Keratinocyte (primary cell): Measurements from ENCODE around the gene NUP37.

Source experiments
- EZH2 ChIP-seq: IDR thresholded peaks from one replicate; pipeline ENCODE4 v1.6.1; 2012; ENCODE audit warnings: inconsistent platforms, mild to moderate bottlenecking, low read length, moderate library complexity
- TF ChIP-seq, protein P1 (sequence below), 3 experiments: IDR thresholded peaks in 1 of 3; conservative IDR thresholded peaks in 1 of 3; optimal IDR thresholded peaks in 1 of 3; 2 replicates in 2 of 3; 3 replicates in 1 of 3; pipeline versions ENCODE3 to v1.5.1; 2011; ENCODE audit warnings: low read length in 3 of 3, mild to moderate bottlenecking in 3 of 3, moderate library complexity in 2 of 3, control low read depth in 1 of 3, inconsistent platforms in 1 of 3; ENCODE audit not compliant: insufficient read depth in 2 of 3; ENCODE audit errors: extremely low read depth in 1 of 3

DNA sequence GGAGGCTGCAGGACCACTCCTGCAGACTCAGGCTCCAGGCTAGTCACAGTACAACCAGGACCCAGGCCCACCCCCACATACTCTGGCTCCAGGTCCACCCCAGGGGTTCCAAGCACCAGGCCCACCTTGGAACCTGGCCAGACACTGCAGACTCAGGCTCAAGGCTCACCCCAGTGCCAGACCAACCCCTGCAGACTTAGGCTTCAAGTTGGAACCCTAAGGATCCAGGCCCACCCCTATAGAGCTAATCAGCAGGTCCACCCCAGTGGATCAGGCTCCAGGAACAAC lies 66.9 kb downstream of the NUP37 start:
- no peak for TF ChIP-seq EZH2
- TF ChIP-seq, protein P1, sequence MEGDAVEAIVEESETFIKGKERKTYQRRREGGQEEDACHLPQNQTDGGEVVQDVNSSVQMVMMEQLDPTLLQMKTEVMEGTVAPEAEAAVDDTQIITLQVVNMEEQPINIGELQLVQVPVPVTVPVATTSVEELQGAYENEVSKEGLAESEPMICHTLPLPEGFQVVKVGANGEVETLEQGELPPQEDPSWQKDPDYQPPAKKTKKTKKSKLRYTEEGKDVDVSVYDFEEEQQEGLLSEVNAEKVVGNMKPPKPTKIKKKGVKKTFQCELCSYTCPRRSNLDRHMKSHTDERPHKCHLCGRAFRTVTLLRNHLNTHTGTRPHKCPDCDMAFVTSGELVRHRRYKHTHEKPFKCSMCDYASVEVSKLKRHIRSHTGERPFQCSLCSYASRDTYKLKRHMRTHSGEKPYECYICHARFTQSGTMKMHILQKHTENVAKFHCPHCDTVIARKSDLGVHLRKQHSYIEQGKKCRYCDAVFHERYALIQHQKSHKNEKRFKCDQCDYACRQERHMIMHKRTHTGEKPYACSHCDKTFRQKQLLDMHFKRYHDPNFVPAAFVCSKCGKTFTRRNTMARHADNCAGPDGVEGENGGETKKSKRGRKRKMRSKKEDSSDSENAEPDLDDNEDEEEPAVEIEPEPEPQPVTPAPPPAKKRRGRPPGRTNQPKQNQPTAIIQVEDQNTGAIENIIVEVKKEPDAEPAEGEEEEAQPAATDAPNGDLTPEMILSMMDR (optimal IDR thresholded peaks at IDR 0.05 in 1 of 3, IDR thresholded peaks at IDR 0.05 in 1 of 3, conservative IDR thresholded peaks at IDR 0.05 in 1 of 3; ENCODE audit: extremely low read depth in 1 of 3, insufficient read depth in 2 of 3, low read length in 3 of 3), result no peak
